Naive B cell (primary cell): ENCODE data around the gene ZNF860. TPM values are rescaled to one million over a fixed set of nuclear protein-coding genes. Genes with fewer than 3 reads are reported as not detected.

Source experiments
- ATAC-seq, 2 donors: fragments of 150-1000 bp; cut with Tn5 transposase; 2 replicates each; pipeline ENCODE4 v1.10.0; 2021; ENCODE audit warnings: low read depth in 2 of 2, mild to moderate bottlenecking in 2 of 2, moderate library complexity in 2 of 2
- DNase-seq: peaks from one replicate; pipeline ENCODE4 v3.0.0; 2022
- H3K27ac Mint-ChIP-seq, 6 donors: one replicate each; pipeline ENCODE4 v1.8.0; 2020 to 2022; ENCODE audit warnings: mild to moderate bottlenecking in 6 of 6, mixed read lengths in 6 of 6, moderate library complexity in 5 of 6, inconsistent platforms in 2 of 6
- H3K27me3 Mint-ChIP-seq, 3 donors: one replicate each; pipeline ENCODE4 v1.8.0; 2021 to 2022; ENCODE audit warnings: mixed read lengths in 3 of 3, mild to moderate bottlenecking in 1 of 3
- H3K36me3 Mint-ChIP-seq, 2 donors: one replicate each; pipeline ENCODE4 v1.8.0; 2020 to 2022; ENCODE audit warnings: mixed read lengths in 2 of 2, inconsistent platforms in 1 of 2, mild to moderate bottlenecking in 1 of 2
- H3K4me1 Mint-ChIP-seq, 3 donors: one replicate each; pipeline ENCODE4 v1.8.0; 2020 to 2022; ENCODE audit warnings: mixed read lengths in 3 of 3, inconsistent platforms in 1 of 3, mild to moderate bottlenecking in 1 of 3, moderate library complexity in 1 of 3
- H3K4me3 Mint-ChIP-seq, 8 donors: one replicate each; pipeline ENCODE4 v1.8.0; 2020 to 2022; ENCODE audit warnings: mild to moderate bottlenecking in 8 of 8, mixed read lengths in 8 of 8, moderate library complexity in 8 of 8, inconsistent platforms in 2 of 8
- H3K9me3 Mint-ChIP-seq, 7 donors: one replicate each; pipeline ENCODE4 v1.8.0; 2020 to 2022; ENCODE audit warnings: mixed read lengths in 7 of 7, mild to moderate bottlenecking in 5 of 7, inconsistent platforms in 2 of 7, moderate library complexity in 1 of 7
- polyA plus RNA-seq, 6 donors: library from polyadenylated mRNA; unstranded; fragments of 300-500 nt; fragmentation: Illumina TruSeq; gene quantifications; one replicate each; pipeline ENCODE4 v1.2.3, GENCODE V29; 2021; ENCODE audit warnings: low read depth in 6 of 6

ZNF860 gene
- polyA plus RNA-seq, 6 donors from 2014 or later = 9.1 to 32.2 (median 12.2) TPM

DNA sequence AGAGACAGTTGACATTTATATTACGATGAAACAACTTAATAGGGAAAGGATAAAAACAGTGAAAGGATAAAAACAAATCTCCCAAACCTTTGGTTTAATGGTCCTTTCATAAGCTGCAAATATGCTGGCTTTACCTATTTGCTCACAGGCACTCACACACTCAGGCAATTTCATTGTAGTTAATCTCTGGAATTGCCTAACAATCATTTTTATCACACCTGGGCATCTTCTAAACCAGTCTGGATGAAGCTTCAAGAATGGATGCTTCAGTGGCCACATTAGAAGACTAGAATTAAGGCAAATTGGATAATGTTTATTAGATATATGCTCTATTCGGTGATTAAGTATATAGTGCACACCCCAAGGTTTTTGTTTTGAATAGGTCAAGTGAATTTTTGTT lies 14.0 kb upstream of the ZNF860 start:
- H3K4me1 Mint-ChIP-seq = peaks cover 53 to 83% (median 74%) of the 10 kb centered on the region in 3 donors
- H3K9me3 Mint-ChIP-seq = peaks cover 0 to 2% (median 0%) of the 10 kb centered on the region in 7 donors
- no peak overlapping the region for H3K4me3 Mint-ChIP-seq
- no peaks in the 10 kb centered on the region for H3K27me3 Mint-ChIP-seq
- H3K36me3 Mint-ChIP-seq = peaks cover 0 to 6% of the 10 kb centered on the region in 2 donors
- DNase-seq (no peak), ATAC-seq (no peak)
- H3K27ac Mint-ChIP-seq = peak overlapping the region in 3 of 6 donors; percentile 21 to 59 (median 42)

DNA sequence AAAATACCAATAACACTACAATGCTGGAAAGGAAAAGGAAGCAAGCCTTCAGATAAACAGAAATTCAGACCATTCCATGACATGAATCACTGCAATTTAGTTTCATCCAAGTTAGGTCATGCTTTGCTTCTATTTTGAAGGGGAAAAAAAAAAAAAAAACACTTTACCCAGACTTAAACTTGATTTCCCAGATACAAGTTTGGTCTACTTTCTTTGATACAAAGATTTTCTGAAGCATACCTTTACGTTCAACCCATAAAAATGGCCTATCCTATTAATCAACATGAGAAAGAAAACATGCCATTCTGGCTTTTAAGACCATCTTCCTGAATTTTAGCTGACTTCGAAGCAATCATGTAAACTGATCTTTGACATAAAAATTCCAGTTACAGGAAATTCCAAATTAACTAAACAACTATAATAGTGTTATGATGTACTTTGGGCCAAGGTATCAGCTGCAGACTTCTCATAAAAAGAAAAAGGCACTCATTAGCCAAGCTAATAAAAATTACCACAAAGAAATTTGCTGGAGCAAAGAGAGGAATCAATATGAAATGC lies 13.1 kb upstream of the ZNF860 start:
- Mint-ChIP-seq H3K9me3 (peaks cover 0 to 2% (median 0%) of the 10 kb centered on the region in 7 donors), H3K27me3 (no peaks in the 10 kb centered on the region), H3K36me3 (peaks cover 0 to 6% of the 10 kb centered on the region in 2 donors), H3K4me1 (peaks cover 52 to 85% (median 74%) of the 10 kb centered on the region in 3 donors), H3K27ac (peak overlapping the region in 4 of 6 donors; percentile 8 to 90 (median 40)), H3K4me3 (peak overlapping the region in 3 of 8 donors; percentile 4 to 55 (median 43))
- DNase-seq (no peak), ATAC-seq (no peak)

DNA sequence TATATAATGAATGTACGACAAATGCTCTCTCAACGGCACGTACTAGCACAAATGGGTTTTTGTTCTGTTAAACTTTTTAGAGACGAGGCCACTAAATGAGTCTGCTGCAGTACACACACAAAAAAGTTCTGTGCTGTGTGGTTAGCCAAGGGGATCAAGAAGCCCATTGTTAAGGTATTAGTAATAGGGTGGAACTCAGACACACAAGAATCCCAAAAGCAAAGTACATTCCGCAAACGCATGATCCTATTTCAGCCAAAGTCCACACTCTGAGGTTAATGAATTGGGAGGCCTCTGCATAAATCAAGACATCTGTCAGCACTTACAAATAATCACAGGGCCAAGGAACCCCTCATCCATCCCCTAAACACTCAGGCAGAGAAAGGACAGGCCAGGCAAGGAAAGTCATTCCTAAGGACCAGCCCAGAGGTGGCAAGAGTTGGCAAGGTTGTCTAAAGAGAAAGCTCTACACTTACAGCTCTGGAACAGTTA lies 12.6 kb upstream of the ZNF860 start:
- Mint-ChIP-seq H3K27ac (peak overlapping the region; percentile 21 to 90 (median 71)), H3K4me1 (peaks cover 50 to 85% (median 74%) of the 10 kb centered on the region in 3 donors), H3K36me3 (peaks cover 0 to 6% of the 10 kb centered on the region in 2 donors), H3K9me3 (peaks cover 0 to 2% (median 0%) of the 10 kb centered on the region in 7 donors), H3K27me3 (no peaks in the 10 kb centered on the region), H3K4me3 (peak overlapping the region in 3 of 8 donors; percentile 29 to 59 (median 34))
- no peak for DNase-seq
- no peak for ATAC-seq

DNA sequence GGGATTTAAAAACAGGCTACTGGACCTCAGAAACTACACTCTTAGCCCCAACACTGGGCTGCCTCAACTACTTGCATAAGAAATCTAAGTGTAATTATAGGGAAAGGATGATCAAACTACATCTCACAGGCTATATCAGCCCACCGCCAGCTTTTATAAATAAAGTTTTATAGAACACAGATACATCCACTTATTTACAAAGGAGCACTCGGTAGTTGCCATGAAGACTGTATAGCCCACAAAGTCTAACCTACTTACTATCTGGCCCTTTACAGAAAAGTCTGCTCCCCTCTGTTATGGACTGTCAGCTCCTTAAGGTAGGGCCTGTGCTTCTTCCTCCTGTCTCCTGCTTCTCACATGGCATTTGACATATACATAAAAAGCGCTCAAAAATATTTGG lies 9.9 kb upstream of the ZNF860 start:
- Mint-ChIP-seq H3K4me1 (peaks cover 71 to 94% (median 82%) of the 10 kb centered on the region in 3 donors), H3K27me3 (no peaks in the 10 kb centered on the region), H3K9me3 (peaks cover 0 to 3% (median 0%) of the 10 kb centered on the region in 7 donors), H3K4me3 (peak overlapping the region in 4 of 8 donors; percentile 2 to 81 (median 64)), H3K36me3 (peaks cover 0 to 6% of the 10 kb centered on the region in 2 donors), H3K27ac (peak overlapping the region in 5 of 6 donors; percentile 9 to 84 (median 30))
- DNase-seq = no peak
- ATAC-seq = no peak

GRCh38 chr3:31973081-31973480 lies 8.5 kb upstream of the ZNF860 start:
- peaks cover 78 to 99% (median 94%) of the 10 kb centered on the region in 3 donors for H3K4me1 Mint-ChIP-seq
- DNase-seq (no peak), ATAC-seq (no peak)
- peaks cover 0 to 3% (median 0%) of the 10 kb centered on the region in 7 donors for H3K9me3 Mint-ChIP-seq
- peak overlapping the region in 4 of 6 donors; percentile 69 to 91 (median 82) for H3K27ac Mint-ChIP-seq
- H3K36me3 Mint-ChIP-seq = peaks cover 12 to 14% of the 10 kb centered on the region in 2 donors
- peak overlapping the region in 7 of 8 donors; percentile 13 to 82 (median 69) for H3K4me3 Mint-ChIP-seq
- H3K27me3 Mint-ChIP-seq = no peaks in the 10 kb centered on the region

DNA sequence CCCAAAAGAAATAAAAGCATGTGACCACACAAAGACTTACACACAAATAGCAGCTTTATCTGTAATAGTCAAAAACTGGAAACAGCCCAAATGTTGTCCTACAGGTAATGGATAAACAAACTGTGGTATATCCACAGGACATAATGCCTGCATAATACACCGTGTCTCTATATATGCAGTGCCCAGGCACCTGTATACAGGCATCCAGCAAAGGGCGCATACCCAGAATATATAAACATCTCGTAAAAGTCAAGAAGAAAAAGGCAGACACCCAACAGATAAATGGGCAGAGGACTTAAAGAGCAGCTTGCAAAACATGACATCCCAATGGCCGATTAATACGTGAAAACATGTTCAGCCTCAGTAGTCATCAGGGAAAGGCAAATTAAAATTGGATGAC lies 7.7 kb upstream of the ZNF860 start:
- Mint-ChIP-seq H3K9me3 (peaks cover 0 to 3% (median 0%) of the 10 kb centered on the region in 7 donors), H3K27ac (peak overlapping the region in 4 of 6 donors; percentile 9 to 84 (median 64)), H3K36me3 (peaks cover 12 to 20% of the 10 kb centered on the region in 2 donors), H3K4me3 (peak overlapping the region in 3 of 8 donors; percentile 46 to 96 (median 51)), H3K27me3 (no peaks in the 10 kb centered on the region), H3K4me1 (peaks cover 79 to 99% (median 93%) of the 10 kb centered on the region in 3 donors)
- ATAC-seq (no peak), DNase-seq (no peak)

- DNase-seq (no peak), ATAC-seq (no peak)
- H3K4me1 Mint-ChIP-seq = peaks cover 80 to 99% (median 93%) of the 10 kb centered on the region in 3 donors
- H3K9me3 Mint-ChIP-seq = peaks cover 0 to 3% (median 0%) of the 10 kb centered on the region in 7 donors
- peak overlapping the region in 5 of 6 donors; percentile 0 to 84 (median 33) for H3K27ac Mint-ChIP-seq
- H3K36me3 Mint-ChIP-seq = peaks cover 12 to 20% of the 10 kb centered on the region in 2 donors
- peak overlapping the region in 2 of 8 donors; percentile 21 to 96 for H3K4me3 Mint-ChIP-seq
- H3K27me3 Mint-ChIP-seq = no peaks in the 10 kb centered on the region
Measured at GRCh38 chr3:31974471-31974870, 7.1 kb upstream of the ZNF860 start.

GRCh38 chr3:31974964-31975363 lies 6.6 kb upstream of the ZNF860 start:
- ATAC-seq (no peak), DNase-seq (no peak)
- Mint-ChIP-seq H3K36me3 (peaks cover 12 to 20% of the 10 kb centered on the region in 2 donors), H3K4me3 (peak overlapping the region in 4 of 8 donors; percentile 12 to 96 (median 36)), H3K4me1 (peaks cover 83 to 99% (median 91%) of the 10 kb centered on the region in 3 donors), H3K27ac (peak overlapping the region in 4 of 6 donors; percentile 4 to 84 (median 40)), H3K27me3 (no peaks in the 10 kb centered on the region), H3K9me3 (peaks cover 0 to 3% (median 0%) of the 10 kb centered on the region in 7 donors)

DNA sequence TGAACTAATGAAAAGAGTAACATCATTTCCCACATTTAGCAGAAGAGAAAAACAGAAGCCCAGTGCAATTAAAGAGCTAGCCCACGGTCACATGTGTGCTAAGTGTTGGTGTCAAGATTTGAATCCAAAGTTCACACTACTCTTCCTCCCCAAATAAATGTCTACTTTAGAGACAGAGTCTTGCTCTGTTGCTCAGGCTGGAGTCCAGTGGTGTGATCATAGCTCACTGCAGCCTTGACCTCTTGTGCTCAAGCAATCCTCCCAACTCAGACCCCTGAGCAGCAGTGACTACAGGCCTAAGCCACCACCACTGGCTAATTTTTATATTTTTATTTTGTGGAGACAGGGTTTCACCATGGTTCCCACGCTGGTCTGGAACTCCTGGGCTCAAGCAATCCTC lies 5.2 kb upstream of the ZNF860 start:
- peak overlapping the region in 5 of 6 donors; percentile 53 to 84 (median 78) for H3K27ac Mint-ChIP-seq
- DNase-seq = no peak
- H3K27me3 Mint-ChIP-seq = no peaks in the 10 kb centered on the region
- peaks cover 0 to 3% (median 0%) of the 10 kb centered on the region in 7 donors for H3K9me3 Mint-ChIP-seq
- peak overlapping the region in 6 of 8 donors; percentile 31 to 96 (median 57) for H3K4me3 Mint-ChIP-seq
- H3K4me1 Mint-ChIP-seq = peaks cover 78 to 85% (median 80%) of the 10 kb centered on the region in 3 donors
- peaks cover 6 to 20% of the 10 kb centered on the region in 2 donors for H3K36me3 Mint-ChIP-seq
- ATAC-seq = no peak

DNA sequence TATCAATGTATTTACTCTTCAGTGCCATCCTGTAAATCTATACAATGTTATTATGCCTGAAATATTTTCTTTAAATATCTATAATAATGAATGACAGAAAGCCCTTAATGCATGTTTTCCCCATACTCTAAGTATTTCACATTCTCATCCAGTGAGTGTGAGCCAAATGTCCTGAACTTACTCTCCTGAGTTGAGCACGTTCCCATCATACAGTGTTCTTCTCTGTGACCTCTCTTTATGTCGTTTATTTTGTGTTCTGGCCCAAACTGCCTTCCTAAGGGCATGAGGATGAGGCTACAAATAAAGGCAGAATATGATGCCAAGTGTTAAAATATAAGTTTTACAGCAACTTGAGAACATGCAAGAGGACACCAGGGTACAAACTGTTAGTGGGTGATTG lies 3.8 kb upstream of the ZNF860 start:
- ATAC-seq = no peak
- Mint-ChIP-seq H3K4me3 (peak overlapping the region; percentile 7 to 100 (median 72)), H3K27me3 (no peaks in the 10 kb centered on the region)

GRCh38 chr3:31978553-31978952 lies 3.0 kb upstream of the ZNF860 start:
- DNase-seq = no peak
- Mint-ChIP-seq H3K4me1 (peaks cover 76 to 86% (median 80%) of the 10 kb centered on the region in 3 donors), H3K27ac (peak overlapping the region in 4 of 6 donors; percentile 28 to 95 (median 68)), H3K9me3 (peaks cover 0 to 3% (median 0%) of the 10 kb centered on the region in 7 donors), H3K27me3 (no peaks in the 10 kb centered on the region), H3K36me3 (peaks cover 6 to 20% of the 10 kb centered on the region in 2 donors), H3K4me3 (peak overlapping the region; percentile 88 to 100 (median 95))
- ATAC-seq = no peak

More for the DNA sequence above, 3.8 kb upstream of the ZNF860 start:
- no peak for DNase-seq
- peaks cover 0 to 3% (median 0%) of the 10 kb centered on the region in 7 donors for H3K9me3 Mint-ChIP-seq
- H3K4me1 Mint-ChIP-seq = peaks cover 76 to 84% (median 80%) of the 10 kb centered on the region in 3 donors
- peak overlapping the region in 4 of 6 donors; percentile 9 to 84 (median 76) for H3K27ac Mint-ChIP-seq
- peaks cover 6 to 20% of the 10 kb centered on the region in 2 donors for H3K36me3 Mint-ChIP-seq

DNA sequence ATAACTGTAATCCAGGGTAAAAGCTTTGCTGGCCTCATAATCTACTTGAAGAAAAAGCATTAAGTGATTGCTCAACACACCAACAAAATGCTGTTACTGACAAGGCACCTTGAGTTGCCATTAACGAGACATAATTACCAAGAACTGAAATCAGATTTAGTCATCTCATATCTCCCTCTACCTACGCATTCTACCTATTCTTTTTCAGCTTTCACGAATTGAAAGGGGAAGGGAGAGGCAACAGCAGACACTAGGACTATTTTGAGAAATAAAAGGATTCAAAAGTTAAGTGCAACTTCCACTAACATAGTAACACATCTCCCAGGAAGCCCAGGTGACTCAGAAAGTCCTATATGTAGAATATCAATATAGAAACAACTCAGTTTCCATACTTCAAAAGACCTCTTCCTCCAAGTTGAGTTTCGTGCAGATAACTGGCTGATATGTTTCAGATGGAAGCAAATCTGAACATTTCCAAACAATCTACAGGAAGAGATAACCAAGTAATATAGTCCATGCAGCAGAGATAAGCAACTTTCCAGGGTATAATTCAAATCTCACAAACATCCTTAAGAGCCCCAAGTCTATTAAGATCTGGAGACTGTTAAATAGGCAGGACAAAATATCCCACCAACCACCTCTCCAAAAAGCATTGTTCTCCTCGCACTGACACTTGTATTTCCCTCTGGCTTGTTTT lies 2.4 kb upstream of the ZNF860 start:
- Mint-ChIP-seq H3K9me3 (peaks cover 0 to 3% (median 0%) of the 10 kb centered on the region in 7 donors), H3K4me3 (peak overlapping the region; percentile 88 to 100 (median 95)), H3K36me3 (peaks cover 6 to 20% of the 10 kb centered on the region in 2 donors), H3K4me1 (peaks cover 77 to 82% (median 80%) of the 10 kb centered on the region in 3 donors), H3K27ac (peak overlapping the region in 5 of 6 donors; percentile 46 to 95 (median 84)), H3K27me3 (no peaks in the 10 kb centered on the region)
- no peak for ATAC-seq
- DNase-seq = no peak
